ENCODE measurements around the gene CDX1. TPM values are rescaled to one million over a fixed set of nuclear protein-coding genes. Genes with fewer than 3 reads are reported as not detected.
"Not testable (repeated sequence)": the region's sequence is repeated elsewhere in the genome, so short reads cannot be mapped to it uniquely, and the experiment has no call there.

CDX1 gene
- total and polyA plus RNA-seq, 5 donors: 0.09 to 0.23 TPM; not detected in 3

DNA sequence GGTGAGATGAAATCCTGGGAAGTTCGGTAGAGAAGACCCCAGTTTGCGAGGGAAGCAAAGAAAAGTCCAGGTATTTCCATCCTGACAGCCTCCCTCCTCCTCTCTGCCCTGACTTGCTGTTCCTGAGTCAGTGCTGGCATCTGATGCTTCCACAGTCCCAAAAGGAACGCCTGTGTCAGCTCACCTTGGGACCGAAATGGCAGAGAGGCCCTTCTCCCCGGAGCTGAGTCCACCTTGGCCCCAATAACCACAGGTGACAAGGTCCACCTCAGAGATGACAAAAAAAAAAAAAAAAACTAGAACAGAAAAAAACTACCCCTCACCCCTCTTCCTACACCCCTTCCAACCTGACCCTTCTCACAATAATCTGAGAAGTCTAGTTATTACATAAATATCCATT is 54.9 kb downstream of the CDX1 start:
- Histone ChIP-seq H3K27ac (ENCODE audit: low read length) (no peak overlapping the region), H3K9me3 (ENCODE audit: control insufficient read depth, low read length) (no peaks in the 10 kb centered on the region), H3K4me3 (ENCODE audit: low read length) (no peak overlapping the region), H3K4me1 (ENCODE audit: control insufficient read depth, insufficient read depth, low read length) (no peaks in the 10 kb centered on the region), H3K27me3 (ENCODE audit: control insufficient read depth, insufficient read depth) (no peaks in the 10 kb centered on the region)
- intact Hi-C loops (cut with DNase I): loop anchor here in 1 of 4 donors (10.0 kb wide), 1 partner anchor 187 kb away; no protein-coding TSS in a partner anchor
- no peak for ATAC-seq
- no peak for DNase-seq
- WGBS: 88% methylated on average over 5 of the region's 5 CpGs

DNA sequence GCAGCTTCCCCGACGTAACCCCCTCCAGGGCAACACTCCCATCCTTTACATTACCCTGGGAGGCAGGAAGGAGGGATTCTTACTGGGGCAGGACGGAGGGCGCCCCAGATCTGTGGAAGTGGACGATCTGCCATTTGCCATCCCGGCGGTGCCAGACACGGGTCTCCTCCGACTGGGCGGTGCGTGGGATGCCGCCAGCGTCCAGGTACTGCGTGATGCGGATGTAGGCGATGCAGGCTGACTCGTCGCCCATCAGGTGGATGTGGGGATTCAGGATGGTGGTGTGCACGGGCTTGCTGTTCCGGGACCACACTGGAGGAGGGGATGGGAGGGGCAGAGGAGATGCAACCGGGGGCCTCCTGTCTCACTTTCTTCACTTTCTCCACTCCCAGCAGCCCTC is 56.3 kb downstream of the CDX1 start:
- intact Hi-C loops (cut with DNase I): loop anchor here in 1 of 4 donors (10.0 kb wide), 1 partner anchor 188 kb away; no protein-coding TSS in a partner anchor
- Histone ChIP-seq H3K27me3 (ENCODE audit: control insufficient read depth, insufficient read depth) (no peaks in the 10 kb centered on the region), H3K4me3 (ENCODE audit: low read length) (no peak overlapping the region), H3K9me3 (ENCODE audit: control insufficient read depth, low read length) (no peaks in the 10 kb centered on the region), H3K27ac (ENCODE audit: low read length) (no peak overlapping the region), H3K4me1 (ENCODE audit: control insufficient read depth, insufficient read depth, low read length) (no peaks in the 10 kb centered on the region)
- ATAC-seq: no peak
- 92% methylated on average over 21 of the region's 21 CpGs for WGBS
- DNase-seq: no peak

DNA sequence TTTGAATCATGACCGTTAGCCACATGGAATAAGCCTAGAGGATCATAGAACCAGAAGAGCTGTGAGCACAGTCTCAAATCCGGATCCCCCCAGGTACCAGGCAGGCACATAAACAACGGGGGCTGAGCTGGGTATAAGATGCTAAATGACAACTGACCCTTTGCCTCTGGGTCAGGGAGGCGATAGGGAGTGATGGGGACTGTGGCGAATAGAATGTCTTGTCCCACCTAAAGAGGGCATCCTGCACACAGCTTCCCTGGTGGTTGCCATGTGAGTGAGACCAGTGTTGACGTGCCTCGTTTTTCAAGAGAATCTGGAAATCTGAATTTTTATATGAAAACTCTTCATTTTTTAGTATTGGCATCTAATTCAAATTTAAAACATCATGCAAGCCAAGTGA is 56.9 kb downstream of the CDX1 start:
- ATAC-seq (no peak), DNase-seq (no peak)
- no peaks in the 10 kb centered on the region for H3K27me3 ChIP-seq (ENCODE audit: control insufficient read depth, insufficient read depth)
- 88% methylated on average over 7 of the region's 7 CpGs for WGBS
- no peaks in the 10 kb centered on the region for H3K9me3 ChIP-seq (ENCODE audit: control insufficient read depth, low read length)
- no peaks in the 10 kb centered on the region for H3K4me1 ChIP-seq (ENCODE audit: control insufficient read depth, insufficient read depth, low read length)
- intact Hi-C loops (cut with DNase I): loop anchor here in 1 of 4 donors (10.0 kb wide), 1 partner anchor 189 kb away; no protein-coding TSS in a partner anchor
- no peak overlapping the region for H3K4me3 ChIP-seq (ENCODE audit: low read length)
- H3K27ac ChIP-seq (ENCODE audit: low read length): no peak overlapping the region

DNA sequence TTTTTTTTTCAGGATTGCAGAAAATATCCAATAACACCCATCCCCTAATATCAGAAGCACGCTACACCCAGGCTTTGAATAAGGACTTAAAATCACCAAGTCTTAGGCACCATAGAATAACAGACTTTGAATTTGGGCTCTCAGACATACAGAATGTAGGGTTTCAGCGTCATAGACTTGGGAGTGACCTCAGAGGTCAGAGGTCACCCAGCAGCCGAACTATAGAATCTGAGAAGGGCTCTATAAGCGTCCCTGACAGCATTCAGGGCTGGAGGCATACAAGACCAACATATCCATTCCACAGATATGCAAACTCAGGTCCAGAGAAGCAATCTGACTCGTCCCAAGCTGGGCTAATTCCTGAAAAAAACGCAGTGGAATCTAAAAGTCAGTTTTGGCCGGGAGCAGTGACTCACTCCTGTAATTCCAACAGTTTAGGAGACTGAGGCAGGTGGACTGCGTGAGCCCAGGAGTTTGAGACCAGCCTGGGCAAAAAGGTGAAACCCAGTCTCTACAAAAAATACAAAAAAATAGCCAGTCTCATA is 58.0 kb downstream of the CDX1 start:
- DNase-seq: no peak
- H3K27me3 ChIP-seq (ENCODE audit: control insufficient read depth, insufficient read depth): no peaks in the 10 kb centered on the region
- ATAC-seq: no peak
- H3K4me1 ChIP-seq (ENCODE audit: control insufficient read depth, insufficient read depth, low read length): no peaks in the 10 kb centered on the region
- H3K27ac ChIP-seq (ENCODE audit: low read length): no peak overlapping the region
- intact Hi-C loops (cut with DNase I): loop anchor here in 1 of 4 donors (10.0 kb wide), 1 partner anchor 190 kb away; no protein-coding TSS in a partner anchor
- 65% methylated on average over 8 of the region's 8 CpGs for WGBS
- no peaks in the 10 kb centered on the region for H3K9me3 ChIP-seq (ENCODE audit: control insufficient read depth, low read length)
- no peak overlapping the region for H3K4me3 ChIP-seq (ENCODE audit: low read length)

DNA sequence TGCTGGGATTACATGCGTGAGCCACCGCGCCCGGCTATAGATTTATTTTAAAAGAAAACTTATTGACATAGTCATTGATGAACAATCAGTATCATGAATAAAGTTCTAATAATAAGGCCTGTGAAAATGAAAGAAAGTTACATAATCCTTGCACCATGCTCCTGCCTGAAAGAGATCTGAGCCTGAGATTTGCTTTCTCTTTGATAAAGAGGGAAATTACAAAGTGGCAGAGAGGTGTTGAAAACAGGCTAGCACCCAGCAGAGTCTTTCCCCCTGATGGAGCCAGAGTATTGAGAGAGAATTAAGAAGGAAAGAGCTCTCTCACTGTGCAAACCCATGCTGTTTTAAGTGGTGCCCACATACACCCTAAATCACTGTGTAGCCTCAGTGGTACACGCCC is 60.5 kb downstream of the CDX1 start:
- intact Hi-C loops (cut with DNase I): loop anchor here in 1 of 4 donors (10.0 kb wide), 1 partner anchor 192 kb away; no protein-coding TSS in a partner anchor
- ATAC-seq (no peak), DNase-seq (no peak)
- 97% methylated on average over 5 of the region's 5 CpGs for WGBS
- H3K4me1 ChIP-seq (ENCODE audit: control insufficient read depth, insufficient read depth, low read length): no peaks in the 10 kb centered on the region
- H3K9me3 ChIP-seq (ENCODE audit: control insufficient read depth, low read length): no peaks in the 10 kb centered on the region
- H3K27me3 ChIP-seq (ENCODE audit: control insufficient read depth, insufficient read depth): no peaks in the 10 kb centered on the region
- no peak overlapping the region for H3K4me3 ChIP-seq (ENCODE audit: low read length)
- no peak overlapping the region for H3K27ac ChIP-seq (ENCODE audit: low read length)

DNA sequence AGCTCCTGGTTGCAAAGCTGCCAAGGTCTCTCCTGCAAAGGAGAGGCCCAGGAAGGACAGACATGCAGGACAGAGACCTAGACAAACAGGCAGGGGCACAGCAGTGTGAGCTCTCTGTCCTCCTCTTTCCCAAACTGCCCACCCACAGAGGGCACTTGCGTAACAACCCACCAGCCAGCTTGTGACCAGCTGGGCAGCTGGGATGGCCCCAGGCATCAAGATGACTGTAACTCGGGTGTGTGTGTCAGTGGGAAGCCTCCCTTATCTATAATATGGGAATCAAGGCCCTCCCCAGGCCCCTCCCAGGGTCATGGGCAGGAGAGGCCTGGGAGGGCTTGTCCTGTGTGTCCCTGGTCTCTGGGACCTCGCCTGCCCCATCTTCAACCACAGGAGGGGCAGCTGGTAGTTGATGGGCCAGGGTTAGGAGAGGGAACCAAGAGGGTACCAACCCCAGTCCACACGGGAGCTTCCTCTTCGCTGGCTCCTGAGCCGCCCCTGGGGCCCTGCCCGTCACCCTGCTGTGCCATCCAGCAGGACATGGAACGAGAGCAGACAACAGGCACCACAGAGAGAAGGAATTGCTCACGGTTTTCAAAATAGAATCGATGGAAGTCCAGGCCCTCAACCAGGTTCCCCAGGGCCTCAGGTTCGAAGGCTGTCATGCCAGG is 61.2 kb downstream of the CDX1 start:
- ATAC-seq: no peak
- H3K9me3 ChIP-seq (ENCODE audit: control insufficient read depth, low read length): no peaks in the 10 kb centered on the region
- WGBS: 80% methylated on average over 11 of the region's 11 CpGs
- H3K4me1 ChIP-seq (ENCODE audit: control insufficient read depth, insufficient read depth, low read length): no peaks in the 10 kb centered on the region
- DNase-seq: no peak
- no peak overlapping the region for H3K27ac ChIP-seq (ENCODE audit: low read length)
- intact Hi-C loops (cut with DNase I): loop anchor here in 1 of 4 donors (10.0 kb wide), 1 partner anchor 193 kb away; no protein-coding TSS in a partner anchor
- no peak overlapping the region for H3K4me3 ChIP-seq (ENCODE audit: low read length)
- no peaks in the 10 kb centered on the region for H3K27me3 ChIP-seq (ENCODE audit: control insufficient read depth, insufficient read depth)

DNA sequence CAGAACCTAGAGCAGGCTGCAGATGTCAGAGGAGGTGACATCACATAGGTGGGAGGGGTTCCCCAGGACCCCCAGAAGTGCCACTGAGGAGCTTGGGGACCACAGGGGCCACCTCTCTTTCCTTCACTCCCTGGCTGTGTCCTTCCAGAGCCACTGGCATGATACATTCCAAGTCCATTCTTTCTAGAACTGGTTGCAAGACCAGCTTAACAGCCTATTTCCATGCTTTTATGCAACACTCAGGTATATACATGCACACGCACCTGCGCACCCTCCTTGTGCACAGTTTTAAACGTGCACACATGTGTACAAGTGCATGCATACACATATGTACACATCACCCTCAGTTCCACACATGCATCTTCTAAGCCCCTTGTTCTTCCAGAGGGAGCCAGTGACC is 63.0 kb downstream of the CDX1 start:
- intact Hi-C loops (cut with DNase I): loop anchor here in 1 of 4 donors (10.0 kb wide), 1 partner anchor 195 kb away; no protein-coding TSS in a partner anchor
- no peak for ATAC-seq
- Histone ChIP-seq H3K4me3 (ENCODE audit: low read length) (no peak overlapping the region), H3K27ac (ENCODE audit: low read length) (no peak overlapping the region), H3K9me3 (ENCODE audit: control insufficient read depth, low read length) (no peaks in the 10 kb centered on the region), H3K27me3 (ENCODE audit: control insufficient read depth, insufficient read depth) (no peaks in the 10 kb centered on the region), H3K4me1 (ENCODE audit: control insufficient read depth, insufficient read depth, low read length) (no peaks in the 10 kb centered on the region)
- no peak for DNase-seq
- WGBS: 80% methylated on average over 3 of the region's 3 CpGs

DNA sequence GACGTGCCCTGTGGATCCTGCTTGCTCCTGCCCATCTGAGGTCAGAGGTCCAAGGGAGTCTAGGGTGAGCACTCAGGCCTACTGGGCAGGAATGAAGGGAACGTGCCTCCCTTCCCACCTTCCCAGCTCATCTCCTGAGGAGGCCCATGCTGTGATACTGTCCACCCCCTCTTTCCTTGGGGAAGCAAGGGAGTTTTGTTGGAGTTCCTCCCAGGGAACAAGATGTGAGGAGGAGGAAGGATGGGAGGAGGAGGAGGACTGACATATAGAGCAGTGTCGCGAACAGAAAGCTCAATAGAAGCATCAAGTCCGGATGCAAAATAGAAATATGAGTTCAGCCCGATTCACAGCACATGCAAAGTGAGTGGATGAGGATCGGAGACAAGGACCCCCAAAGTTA is 64.3 kb downstream of the CDX1 start:
- intact Hi-C loops (cut with DNase I): loop anchor here in 1 of 4 donors (10.0 kb wide), 1 partner anchor 176 kb away; no protein-coding TSS in a partner anchor
- Histone ChIP-seq H3K27ac (ENCODE audit: low read length) (no peak overlapping the region), H3K4me3 (ENCODE audit: low read length) (no peak overlapping the region), H3K27me3 (ENCODE audit: control insufficient read depth, insufficient read depth) (no peaks in the 10 kb centered on the region), H3K4me1 (ENCODE audit: control insufficient read depth, insufficient read depth, low read length) (no peaks in the 10 kb centered on the region), H3K9me3 (ENCODE audit: control insufficient read depth, low read length) (no peaks in the 10 kb centered on the region)
- WGBS: 78% methylated on average over 7 of the region's 7 CpGs
- no peak for DNase-seq
- no peak for ATAC-seq

DNA sequence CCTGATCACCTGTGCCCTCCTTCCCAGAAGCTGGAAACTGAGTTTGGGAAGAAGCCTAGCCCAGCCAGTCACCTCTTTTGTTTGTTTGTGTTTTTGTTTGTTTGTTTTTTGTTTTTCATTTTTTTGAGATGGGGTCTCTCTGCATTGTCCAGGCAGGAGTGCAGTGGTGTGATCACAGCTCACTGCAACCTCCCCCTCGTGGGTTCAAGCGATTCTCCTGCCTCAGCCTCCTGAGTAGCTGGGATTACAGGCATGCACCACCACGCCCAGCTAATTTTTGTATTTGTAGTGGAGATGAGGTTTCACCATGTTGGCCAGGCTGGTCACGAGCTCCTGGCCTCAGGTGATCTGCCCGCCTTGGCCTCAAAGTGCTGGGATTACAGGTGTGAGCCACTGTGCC is 67.1 kb downstream of the CDX1 start:
- H3K4me1 ChIP-seq (ENCODE audit: control insufficient read depth, insufficient read depth, low read length); H3K27me3 ChIP-seq (ENCODE audit: control insufficient read depth, insufficient read depth); H3K4me3 ChIP-seq (ENCODE audit: low read length); H3K9me3 ChIP-seq (ENCODE audit: control insufficient read depth, low read length); H3K27ac ChIP-seq (ENCODE audit: low read length); ATAC-seq: not testable (repeated sequence)
- 97% methylated on average over 5 of the region's 5 CpGs for WGBS
- intact Hi-C loops (cut with DNase I): loop anchor here in 1 of 4 donors (10.0 kb wide), 1 partner anchor 179 kb away; no protein-coding TSS in a partner anchor
- peak in 1 of 3 donors; percentile 6 for DNase-seq

All from right cardiac atrium (tissue), 5 donors.